ENCODE results near the gene LETMD1.
A peak's percentile ranks its signal among the peaks of the same experiment; 100 is the strongest.

Gene LETMD1

DNA sequence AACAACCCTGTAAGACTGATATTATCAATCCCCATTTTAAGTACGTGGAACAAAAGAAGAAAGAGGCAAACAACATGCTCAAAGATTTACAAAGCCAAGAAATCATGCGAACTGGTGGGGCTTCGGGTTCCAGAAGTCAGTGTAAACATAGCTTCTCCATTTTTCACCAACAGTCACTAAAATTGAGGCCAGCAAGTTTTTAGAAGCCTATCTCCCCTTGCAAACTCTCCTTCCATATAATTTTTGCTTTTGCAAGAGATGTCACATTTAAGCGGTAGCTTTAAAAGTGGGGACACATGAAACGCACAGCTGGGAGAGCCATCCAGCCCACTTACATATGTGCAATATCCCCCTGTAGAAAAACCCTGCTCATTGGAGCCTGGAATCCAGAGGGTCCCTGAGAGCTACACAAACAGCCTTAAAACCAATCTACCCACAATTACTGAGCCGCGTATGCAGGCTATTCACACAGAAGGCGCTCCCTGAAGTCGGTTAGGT, 22.7 kb upstream of the LETMD1 start:
- peak overlapping the region; percentile 94 for H3K27ac ChIP-seq
- DNase-seq (ENCODE audit: low read depth, low spot score), result no peak

DNA sequence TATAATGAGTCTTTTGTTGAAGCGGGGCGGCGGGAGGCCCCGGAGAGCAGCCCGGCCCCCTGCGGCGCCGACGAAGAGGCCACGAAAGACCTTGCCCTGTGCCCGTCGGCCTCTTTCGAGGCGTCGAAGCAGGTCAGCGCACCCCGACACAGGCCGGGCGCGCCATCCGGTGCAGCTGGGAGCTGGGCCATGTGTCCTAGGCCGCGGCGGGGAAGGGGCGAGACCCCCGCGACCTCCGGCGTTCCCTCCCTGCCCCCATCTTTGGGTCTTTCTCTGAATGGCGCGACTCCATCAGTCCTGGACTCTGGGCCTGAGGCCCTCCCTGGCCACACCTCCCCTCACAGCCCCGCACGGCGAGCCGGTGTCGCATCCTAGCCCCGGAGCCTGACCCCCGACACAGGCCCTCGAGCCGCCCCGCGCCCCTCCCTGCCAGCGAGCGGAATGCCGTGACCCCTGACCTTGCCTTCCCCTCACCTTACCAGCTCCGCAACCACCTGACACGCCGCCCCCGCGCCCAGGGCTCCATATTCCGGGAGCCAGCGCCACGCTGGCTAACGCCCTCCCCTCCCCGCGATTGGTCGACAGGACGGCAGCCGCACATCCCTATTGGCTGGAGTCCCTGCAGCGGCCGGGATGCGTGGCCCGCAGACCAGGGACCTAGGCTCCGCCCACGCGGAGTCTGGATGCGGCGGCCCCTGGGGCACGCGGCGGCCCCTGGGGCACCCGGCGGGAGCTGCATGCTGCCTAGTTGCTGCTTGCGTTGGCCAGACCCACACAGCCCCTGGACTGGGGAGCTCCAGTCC, 22.1 kb upstream of the LETMD1 start, which contains the start of gene SLC11A2:
TSS of gene SLC11A2 (minus strand) at position 549 of the 803 bp plus-strand sequence. CDS start 15,656 bp downstream, outside the sequence.
- H3K27ac ChIP-seq, result peak within 1 kb of the TSS; percentile 94

DNA sequence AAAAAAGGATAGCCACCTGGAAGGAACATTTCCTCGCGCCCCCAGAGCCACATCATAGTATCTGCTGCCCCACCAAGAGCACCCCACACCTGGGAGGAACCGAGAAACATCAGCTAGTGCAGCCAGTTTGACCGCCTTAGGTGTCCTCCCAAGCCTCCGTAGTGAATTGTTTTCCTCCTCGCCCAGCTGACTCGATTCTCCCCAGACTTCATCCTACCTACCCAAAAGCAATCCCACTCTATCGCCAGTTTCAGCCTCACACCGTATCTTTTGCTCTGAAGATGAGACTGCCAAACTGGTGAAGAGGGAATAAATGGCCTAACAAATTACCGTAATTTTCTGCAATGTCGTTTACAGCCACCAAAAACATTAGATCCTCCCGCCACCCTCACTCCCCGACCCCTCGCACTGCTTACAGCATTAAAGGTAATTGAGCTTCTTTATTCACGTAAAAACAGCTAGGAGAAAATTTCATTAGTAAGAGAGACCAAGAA, 20.7 kb upstream of the LETMD1 start:
- DNase-seq (ENCODE audit: low read depth, low spot score), result no peak
- H3K27ac ChIP-seq, result no peak overlapping the region

More for the DNA sequence above, 22.1 kb upstream of the LETMD1 start, which contains the start of gene SLC11A2:
- DNase-seq (ENCODE audit: low read depth, low spot score), result peak; percentile 75

DNA sequence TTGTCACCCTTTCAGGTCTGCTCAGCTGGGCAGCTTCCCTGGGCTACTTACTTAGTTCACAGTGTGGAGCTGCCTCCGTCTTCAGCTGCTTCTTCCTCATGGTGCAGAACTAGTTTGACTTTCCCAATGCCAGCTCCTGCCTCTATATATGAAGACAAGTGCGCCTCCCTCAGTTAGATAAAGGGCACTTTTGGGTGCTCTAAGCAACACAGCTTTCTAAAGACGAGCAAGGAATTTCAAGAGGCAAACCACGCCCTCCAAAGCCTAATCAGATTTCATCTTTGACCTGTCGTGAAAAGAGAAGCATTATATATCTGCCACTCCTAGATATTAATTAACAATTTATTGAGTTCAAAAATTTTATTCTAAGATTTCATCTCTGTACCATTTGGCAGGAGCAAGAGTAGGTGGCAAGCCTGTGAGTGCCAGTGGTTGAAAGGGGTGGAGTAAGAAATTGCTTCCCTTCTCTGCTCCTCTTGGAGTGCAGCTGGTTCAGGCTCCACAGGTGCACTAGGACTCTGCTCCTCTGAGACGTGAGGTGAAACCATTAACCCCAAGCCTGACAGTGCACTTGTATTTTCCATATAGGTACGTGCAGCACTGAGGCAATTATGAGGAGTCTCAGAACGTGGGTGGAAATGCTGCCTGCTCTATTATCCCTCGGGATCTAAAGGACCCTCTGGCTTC, 19.9 kb upstream of the LETMD1 start:
- no peak for DNase-seq (ENCODE audit: low read depth, low spot score)

DNA sequence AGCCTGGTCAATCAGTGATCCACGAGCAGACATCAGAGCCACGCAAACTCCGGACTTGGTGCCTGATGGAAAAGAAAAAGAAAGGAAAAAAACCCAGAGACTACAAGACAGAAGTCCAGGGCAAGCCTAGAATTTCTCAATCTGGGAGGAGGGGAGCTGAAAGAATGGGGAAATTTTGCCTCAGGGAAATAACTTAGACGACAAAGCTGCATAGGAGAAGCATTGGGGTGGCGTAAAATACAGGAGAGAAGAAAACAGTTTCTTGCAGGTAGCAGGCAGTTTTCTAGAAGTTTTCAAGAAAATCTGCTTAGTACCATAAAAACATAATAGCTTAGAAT, 19.3 kb upstream of the LETMD1 start:
- no peak for DNase-seq (ENCODE audit: low read depth, low spot score)
- H3K27ac ChIP-seq, result peak overlapping the region; percentile 44

More for the DNA sequence above, 19.9 kb upstream of the LETMD1 start:
- peak overlapping the region; percentile 44 for H3K27ac ChIP-seq

DNA sequence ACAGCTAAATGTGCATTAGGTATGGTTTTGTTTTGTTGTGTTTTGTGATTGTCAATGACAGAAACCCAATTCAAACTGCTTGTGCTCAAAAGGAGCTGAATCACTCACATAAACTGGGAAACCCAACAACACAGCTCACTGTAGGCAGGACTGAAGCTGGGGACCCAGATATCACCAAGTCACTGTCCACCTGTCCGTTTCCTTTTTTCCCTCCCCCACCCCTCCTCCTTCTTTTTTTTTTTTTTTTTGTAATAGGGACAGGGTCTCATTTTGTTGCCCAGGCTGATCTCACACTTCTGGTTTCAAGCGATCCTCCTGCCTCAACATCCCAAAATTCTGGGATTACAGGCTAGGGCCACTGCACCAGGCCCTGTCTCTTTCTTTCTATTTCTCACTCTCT, 15.1 kb upstream of the LETMD1 start:
- no peak overlapping the region for H3K27ac ChIP-seq
- DNase-seq (ENCODE audit: low read depth, low spot score), result no peak

DNA sequence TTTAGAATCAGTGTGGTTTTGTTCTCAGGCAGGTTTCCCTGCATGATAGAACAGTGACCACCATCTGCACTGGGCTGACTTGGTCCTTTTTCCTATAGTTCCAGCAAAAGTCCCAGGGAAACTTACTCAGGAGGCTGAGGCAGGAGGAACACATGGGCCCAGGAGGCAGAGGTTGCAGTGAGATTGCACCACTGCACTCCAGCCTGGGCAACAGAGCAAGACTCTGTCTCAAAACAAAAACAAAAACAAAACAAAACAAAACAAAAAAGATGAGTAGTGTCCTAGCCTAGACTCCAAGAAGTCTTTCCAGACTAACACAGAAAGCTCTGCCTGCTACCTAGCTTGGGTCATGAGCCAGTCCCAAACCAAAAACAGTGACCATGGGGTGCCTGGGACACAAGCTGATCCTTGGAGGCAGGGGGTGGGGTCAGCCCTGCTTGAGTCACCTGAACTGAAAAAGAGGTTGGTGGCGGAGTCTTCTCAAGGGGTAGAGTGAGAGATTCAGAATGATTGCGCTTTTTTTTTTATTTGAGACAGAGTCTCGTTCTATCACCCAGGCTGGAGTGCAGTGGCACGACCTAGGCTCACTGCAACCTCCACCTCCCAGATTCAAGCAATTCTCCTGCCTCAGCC, 14.6 kb upstream of the LETMD1 start:
- DNase-seq (ENCODE audit: low read depth, low spot score), result no peak
- no peak overlapping the region for H3K27ac ChIP-seq

DNA sequence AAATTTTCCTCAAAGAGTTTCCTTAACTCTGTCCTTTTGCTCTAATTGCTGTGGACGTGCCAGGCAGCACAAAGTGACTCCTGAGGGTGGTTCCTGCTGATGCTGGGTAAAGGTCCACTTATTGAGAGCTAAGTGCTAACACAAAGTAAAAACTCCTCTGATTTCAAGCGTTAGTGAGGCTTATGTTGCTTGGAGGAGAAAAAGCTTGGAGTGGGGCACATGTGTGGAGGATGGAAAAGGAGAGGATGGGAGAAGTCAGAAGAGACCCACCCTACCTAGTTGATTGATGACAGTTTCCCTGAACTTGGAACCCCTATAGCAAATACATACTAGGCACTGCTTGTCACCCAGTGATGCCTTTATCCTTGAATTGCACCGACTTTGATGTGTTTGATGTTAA, 11.8 kb upstream of the LETMD1 start:
- no peak overlapping the region for H3K27ac ChIP-seq
- DNase-seq (ENCODE audit: low read depth, low spot score), result no peak

DNA sequence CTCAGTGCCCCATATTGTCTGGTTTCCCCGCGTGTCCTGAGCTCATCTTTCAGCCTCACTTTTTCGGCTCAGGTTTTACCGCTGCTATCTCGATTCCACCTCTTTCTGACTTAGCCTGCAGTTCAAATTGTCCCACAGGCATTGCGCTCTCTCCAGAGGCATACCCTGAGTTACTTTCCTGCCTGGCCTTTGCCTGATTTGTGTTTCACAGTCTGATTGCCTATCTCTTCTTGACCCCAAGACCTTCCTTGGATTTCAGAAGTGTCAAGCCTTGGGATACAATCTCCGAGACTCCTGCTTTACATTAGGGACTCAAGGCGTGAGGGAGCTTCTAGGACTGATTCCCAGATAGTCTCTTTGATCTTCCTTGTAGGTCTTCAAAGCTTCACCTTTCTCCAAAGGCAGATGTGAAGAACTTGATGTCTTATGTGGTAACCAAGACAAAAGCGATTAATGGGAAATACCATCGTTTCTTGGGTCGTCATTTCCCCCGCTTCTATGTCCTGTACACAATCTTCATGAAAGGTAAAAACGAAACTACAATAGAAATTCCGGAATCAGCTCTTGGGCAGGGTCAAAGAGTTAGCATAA, 629 bp downstream of the LETMD1 start:
- DNase-seq (ENCODE audit: low read depth, low spot score), result no peak
- peak overlapping the region; percentile 73 for H3K27ac ChIP-seq

DNA sequence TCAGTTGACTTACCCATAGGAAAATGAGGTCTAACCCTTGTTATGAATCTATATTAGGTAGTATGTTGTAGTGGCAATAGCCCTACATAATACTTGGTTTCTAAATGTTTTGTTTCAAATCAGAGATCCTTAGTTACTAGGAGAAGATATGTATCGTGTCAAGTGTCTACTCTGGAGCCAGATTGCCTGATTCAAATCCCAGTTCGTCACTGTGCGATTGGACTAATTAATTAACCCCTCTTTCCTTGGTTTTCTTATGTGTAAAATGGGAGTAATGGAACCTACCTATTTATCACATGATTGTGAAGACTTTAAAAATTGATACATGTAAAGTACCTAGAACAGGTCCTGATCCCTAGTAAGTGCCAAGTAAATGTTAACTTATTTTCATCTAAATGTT, 1.4 kb downstream of the LETMD1 start:
- no peak overlapping the region for H3K27ac ChIP-seq

DNA sequence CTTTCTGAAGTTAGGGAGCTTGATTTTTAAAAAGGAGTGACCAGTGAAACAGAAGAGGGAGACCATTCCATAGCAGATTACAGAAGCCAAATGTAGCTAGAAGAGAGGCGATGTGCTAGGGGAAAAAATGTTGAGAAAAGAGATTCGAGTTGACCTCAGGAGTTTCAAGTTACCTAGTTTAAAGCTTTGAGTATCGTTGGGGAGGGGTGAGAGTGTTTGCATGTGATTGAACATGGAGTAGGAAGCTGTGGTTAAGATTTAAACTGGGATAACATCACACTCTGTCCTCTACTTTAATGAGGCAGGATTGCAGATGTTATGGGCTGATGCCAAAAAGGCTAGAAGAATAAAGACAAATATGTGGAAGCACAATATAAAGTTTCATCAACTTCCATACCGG, 3.7 kb downstream of the LETMD1 start:
- H3K27ac ChIP-seq, result no peak overlapping the region
- DNase-seq (ENCODE audit: low read depth, low spot score), result no peak

More for the DNA sequence above, 1.4 kb downstream of the LETMD1 start:
- DNase-seq (ENCODE audit: low read depth, low spot score), result no peak

DNA sequence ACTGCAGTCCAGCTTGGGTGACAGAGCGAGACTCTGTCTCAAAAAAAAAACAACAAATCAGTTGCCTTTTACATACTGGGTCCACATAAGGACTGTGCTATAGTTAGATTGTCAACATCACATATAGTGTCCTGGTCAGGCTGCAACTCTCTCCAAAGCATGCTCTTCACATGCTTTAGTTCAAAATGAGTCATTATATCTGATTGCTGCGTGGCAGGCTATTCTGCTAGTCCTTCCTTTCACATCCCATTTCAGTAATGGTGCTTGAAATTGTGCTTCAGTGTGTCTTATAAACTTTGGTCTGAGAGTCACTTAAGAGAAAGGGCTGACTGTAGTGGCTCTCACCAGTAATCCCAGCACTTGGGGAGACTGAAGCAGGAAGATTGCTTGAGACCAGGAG, 6.9 kb downstream of the LETMD1 start:
- DNase-seq (ENCODE audit: low read depth, low spot score), result no peak
- H3K27ac ChIP-seq, result no peak overlapping the region

DNA sequence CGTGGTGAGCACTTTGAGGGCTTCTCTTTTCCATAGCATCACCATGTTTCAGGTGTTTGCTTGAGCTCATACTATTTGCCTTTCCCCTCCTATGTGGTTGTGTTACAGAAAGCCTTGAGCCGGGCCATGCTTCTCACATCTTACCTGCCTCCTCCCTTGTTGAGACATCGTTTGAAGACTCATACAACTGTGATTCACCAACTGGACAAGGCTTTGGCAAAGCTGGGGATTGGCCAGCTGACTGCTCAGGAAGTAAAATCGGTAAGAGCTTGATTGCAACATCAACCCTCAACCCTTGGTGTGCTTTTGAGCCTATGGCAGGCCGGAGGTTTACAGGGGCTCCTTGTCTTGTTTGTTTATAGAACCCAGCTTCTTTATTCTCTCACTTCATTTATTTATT, 8.1 kb downstream of the LETMD1 start:
- peak overlapping the region; percentile 42 for H3K27ac ChIP-seq
- peak; percentile 69 for DNase-seq (ENCODE audit: low read depth, low spot score)

DNA sequence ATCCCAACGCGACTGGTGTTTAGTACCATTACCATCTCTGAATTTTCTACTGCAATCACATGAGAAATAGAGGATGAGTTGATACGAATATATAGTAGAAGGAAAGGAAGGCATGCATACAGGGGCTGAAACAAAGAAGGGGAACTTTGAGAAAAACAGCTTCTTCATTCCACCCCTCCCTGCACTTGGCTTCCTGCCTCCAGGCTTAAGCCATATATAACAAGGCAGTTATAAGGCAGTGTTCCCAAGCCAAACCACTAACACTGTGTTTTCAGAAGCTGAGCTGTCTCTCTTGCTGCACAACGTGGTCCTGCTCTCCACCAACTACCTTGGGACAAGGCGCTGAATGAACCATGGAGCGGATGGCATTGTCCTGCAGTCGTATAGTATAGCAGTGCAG, 11.0 kb downstream of the LETMD1 start:
- H3K27ac ChIP-seq, result no peak overlapping the region
- no peak for DNase-seq (ENCODE audit: low read depth, low spot score)

DNA sequence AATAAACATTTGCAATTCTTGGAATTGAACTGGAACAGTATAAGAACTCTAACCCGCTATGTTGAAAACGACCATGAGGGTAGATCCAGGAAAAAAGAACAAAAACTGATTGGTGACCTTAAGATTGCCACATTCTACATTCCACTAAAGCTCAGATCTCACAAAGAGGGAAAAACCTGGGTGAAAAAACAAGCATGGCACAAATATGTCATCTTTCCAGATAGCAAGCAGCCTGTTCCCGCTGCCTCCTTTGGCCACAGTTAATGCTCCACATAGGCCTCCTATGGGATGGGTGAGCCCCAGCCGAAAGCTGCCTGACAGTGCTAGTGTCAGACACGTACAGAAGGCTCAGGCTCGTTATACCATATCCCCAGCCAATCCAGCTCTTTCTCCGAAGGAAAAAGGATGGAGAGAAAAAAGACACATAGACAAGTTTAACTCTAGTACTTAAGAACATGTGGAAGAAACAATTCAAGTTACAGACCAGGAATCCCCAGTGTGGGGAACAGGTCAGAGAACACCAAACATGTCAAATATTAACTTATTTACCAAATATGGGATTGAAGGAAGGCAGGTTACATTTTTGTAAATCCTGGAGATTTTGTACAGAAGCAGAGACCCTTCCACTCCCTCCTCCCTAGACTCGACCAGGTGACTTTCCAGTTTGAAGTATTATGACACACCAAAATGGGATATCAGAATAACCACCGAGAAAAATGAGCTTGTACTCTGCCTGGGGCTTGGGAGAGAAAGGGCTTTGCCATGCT, 14.7 kb downstream of the LETMD1 start:
- DNase-seq (ENCODE audit: low read depth, low spot score), result no peak
- H3K27ac ChIP-seq, result no peak overlapping the region

DNA sequence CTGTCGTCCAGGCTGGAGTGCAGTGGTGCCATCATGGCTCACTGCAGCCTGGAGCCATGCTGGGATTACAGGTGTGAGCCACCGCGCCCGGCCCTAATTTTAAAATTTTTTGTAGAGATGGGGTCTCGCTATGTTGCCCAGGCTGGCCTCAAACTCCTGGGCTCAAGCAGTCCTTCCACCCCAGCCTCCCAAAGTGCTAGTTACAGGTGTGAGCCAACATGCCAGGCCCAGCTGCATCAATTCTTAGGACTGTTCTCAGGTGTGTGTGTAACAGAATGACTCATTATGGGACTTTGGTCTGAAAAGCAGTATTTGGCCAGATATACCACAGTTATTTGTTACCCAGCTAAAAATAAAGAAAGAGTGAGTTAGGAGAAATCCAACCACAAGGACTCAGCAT, 17.4 kb downstream of the LETMD1 start:
- no peak overlapping the region for H3K27ac ChIP-seq
- no peak for DNase-seq (ENCODE audit: low read depth, low spot score)

DNA sequence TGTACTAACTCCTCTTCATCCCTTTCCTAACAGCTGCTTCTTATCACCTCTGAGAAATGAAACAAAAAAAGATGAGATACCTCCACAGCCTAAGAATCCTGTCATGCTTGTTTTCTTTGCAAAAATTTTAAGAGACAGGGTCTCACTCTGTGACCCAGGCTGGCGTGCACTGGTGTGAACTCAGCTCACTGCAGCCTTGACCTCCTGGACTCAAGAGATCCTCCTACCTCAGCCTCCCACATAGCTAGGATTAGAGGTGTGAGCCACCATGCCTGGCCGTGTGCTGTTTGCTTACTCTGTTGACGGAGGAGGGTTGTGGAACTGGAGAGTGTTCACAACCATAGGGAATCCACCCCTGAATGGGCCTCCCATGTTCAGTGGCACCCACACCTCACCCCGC, 19.1 kb downstream of the LETMD1 start:
- DNase-seq (ENCODE audit: low read depth, low spot score), result no peak
- H3K27ac ChIP-seq, result no peak overlapping the region

DNA sequence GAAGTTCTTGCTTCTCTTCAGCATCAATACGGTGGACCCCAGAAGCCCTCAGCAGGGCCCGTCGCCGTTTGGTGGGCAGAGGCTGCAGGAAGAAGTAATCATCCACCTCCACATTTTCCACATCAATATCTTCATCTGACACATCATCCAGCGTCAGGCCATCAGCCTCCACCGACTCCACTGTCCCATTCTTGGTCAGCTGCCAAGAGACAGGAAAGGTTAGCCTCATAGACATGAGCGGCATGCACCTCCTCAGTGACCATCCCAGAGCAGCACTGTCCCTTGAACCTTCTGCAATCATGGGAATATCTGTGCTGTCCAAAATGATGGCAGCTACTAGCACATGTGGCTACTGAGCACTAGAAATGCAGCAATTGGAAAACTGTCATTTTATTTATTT, 19.6 kb downstream of the LETMD1 start:
- H3K27ac ChIP-seq, result no peak overlapping the region
- DNase-seq (ENCODE audit: low read depth, low spot score), result no peak

DNA sequence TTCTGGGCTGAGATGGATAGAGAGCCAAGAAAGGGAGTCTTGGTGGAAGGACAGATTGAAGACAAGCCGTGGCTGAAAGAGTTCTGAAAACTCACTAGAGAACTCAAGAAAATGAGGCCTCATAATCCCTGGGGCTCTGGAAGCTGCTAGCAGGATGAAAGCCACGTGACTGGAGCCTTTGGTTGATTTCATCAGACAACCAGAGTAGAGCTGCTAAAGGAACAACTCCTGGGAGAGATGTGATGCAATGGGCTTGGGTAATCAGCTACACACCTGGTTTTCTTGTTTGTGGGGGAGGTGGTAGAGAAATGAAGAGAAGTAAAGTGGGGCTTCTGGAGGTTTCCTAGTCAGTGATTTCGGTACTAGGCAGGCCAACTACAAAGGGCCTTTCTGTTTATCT, 21.9 kb downstream of the LETMD1 start:
- peak overlapping the region; percentile 74 for H3K27ac ChIP-seq
- DNase-seq (ENCODE audit: low read depth, low spot score), result no peak

DNA sequence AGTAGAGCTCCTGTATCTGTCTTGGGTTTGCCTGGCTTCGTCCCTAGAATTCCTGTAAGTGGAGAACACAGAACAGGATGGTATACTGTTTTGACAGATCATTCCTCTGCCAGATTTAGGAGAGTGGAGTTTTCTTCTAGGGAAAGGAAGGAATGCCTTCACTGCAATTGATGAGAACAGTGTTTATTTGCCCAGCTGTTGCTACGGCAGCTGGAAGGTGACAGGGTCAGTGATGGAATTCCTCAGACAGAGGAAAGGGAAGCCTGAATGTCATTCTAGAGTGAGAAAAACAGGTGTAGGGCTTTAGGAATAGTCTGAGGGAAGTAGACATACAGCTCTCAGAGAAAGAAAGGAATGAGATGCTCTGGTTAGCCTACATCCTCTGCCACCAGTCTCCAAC, 23.5 kb downstream of the LETMD1 start:
- H3K27ac ChIP-seq, result no peak overlapping the region
- no peak for DNase-seq (ENCODE audit: low read depth, low spot score)
